GM19238 (cell line): Measurements from ENCODE around the gene BRINP1.

ENCODE experiments used
- DNase-seq: peaks from one replicate; pipeline ENCODE4 v3.0.0; 2011; ENCODE audit warnings: low spot score; ENCODE audit not compliant: insufficient read length

Gene BRINP1

DNA sequence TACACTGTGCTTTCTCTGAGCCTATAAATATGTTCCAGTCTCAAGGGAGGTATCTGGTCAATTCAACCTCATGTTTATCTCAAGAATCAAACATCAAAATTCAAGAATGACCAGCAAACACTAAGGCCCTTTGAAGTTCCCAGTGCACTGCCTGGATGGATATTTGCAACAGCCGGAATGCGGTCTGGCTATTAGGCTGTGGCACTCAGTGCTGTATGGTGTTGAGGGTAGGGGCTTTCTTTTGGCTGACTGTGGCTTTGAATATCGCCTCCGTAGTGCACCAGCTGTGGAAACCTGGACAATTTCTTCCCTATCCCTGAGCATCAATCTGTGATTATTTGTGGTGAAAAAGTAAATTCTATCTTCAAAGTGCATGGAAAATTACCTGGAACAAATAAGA is 220.4 kb downstream of the BRINP1 start:
- no peak for DNase-seq

- DNase-seq, result no peak
These were observed 231.8 kb downstream of the BRINP1 start for GRCh38 chr9:119137479-119137878.

GRCh38 chr9:119126040-119126439 is 243.2 kb downstream of the BRINP1 start:
- no peak for DNase-seq

- no peak for DNase-seq
These were observed 247.3 kb downstream of the BRINP1 start for GRCh38 chr9:119121899-119122298.

GRCh38 chr9:119117409-119117808 is 251.8 kb downstream of the BRINP1 start:
- DNase-seq, result no peak
